PC-9 (cell line): ENCODE data around the gene CNTNAP2.

ENCODE experiments used
- EZH2 ChIP-seq: fragments of 200-600 bp; sonication (generic); IDR thresholded peaks from 2 replicates; pipeline ENCODE4 v1.8.0; 2017; ENCODE audit warnings: antibody characterized with exemption, low read depth
- TF ChIP-seq, protein P1 (sequence below): fragments of 200-600 bp; sonication (generic); conservative IDR thresholded peaks from 2 replicates; pipeline ENCODE4 v1.6.1; 2017; ENCODE audit warnings: mixed run types, antibody characterized with exemption, mild to moderate bottlenecking, moderate library complexity

DNA sequence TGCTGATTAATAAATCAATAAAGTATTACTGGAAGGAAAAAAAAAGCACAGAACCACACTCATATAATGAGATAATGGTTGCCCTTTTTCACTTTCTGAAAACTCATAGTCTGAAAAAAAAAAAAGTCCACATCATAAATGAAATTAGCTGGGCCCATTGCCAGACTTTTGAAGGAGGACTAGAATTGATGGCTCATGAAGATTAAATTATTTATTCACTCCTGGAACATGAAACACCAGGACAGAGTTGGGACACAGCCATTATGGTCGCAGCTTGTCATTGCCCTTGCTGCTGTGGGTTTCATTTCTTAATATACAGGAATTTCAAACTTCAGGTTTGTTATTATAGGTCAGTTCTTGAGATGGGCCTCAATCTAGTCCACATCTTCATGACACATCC, 91.9 kb downstream of the CNTNAP2 start:
- no peak for TF ChIP-seq EZH2
- TF ChIP-seq, protein P1, sequence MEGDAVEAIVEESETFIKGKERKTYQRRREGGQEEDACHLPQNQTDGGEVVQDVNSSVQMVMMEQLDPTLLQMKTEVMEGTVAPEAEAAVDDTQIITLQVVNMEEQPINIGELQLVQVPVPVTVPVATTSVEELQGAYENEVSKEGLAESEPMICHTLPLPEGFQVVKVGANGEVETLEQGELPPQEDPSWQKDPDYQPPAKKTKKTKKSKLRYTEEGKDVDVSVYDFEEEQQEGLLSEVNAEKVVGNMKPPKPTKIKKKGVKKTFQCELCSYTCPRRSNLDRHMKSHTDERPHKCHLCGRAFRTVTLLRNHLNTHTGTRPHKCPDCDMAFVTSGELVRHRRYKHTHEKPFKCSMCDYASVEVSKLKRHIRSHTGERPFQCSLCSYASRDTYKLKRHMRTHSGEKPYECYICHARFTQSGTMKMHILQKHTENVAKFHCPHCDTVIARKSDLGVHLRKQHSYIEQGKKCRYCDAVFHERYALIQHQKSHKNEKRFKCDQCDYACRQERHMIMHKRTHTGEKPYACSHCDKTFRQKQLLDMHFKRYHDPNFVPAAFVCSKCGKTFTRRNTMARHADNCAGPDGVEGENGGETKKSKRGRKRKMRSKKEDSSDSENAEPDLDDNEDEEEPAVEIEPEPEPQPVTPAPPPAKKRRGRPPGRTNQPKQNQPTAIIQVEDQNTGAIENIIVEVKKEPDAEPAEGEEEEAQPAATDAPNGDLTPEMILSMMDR = no peak
